NB4 (cell line): ENCODE data around the gene WFIKKN2.

ENCODE experiments used
- MYC ChIP-seq: IDR thresholded peaks from 2 replicates; pipeline ENCODE4 v1.6.1; 2011; ENCODE audit warnings: low read depth, low read length
- POLR2A ChIP-seq: IDR thresholded peaks from 2 replicates; pipeline ENCODE4 v1.6.1; 2011; ENCODE audit warnings: mild to moderate bottlenecking; ENCODE audit not compliant: insufficient read length; ENCODE audit errors: extremely low read depth
- TF ChIP-seq, protein P1 (sequence below): IDR thresholded peaks from one replicate; pipeline ENCODE4 v1.5.1; 2012; ENCODE audit warnings: low read depth, low read length
- TF ChIP-seq, protein P2 (sequence below): IDR thresholded peaks from 2 replicates; pipeline ENCODE4 v1.6.1; 2011; ENCODE audit warnings: low read depth, low read length

DNA sequence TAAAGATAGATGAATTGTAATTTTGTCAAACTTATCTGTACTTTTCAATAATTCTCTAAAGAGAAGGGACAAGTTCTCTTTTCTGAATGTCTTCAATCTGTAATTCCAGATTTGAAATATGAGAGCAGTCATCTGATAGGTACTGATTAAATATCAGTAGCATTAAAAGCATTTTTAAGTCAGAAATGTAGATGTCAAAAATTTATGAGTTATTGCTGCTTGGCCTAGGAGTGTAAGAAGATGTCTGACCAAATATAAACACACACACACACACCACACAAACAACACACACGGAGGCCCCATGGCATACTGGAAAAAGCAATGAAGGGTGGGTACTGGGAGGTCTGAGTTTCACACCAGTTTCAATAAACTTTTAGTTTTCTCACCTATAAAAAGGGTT, 33.2 kb downstream of the WFIKKN2 start:
- TF ChIP-seq, protein P1, sequence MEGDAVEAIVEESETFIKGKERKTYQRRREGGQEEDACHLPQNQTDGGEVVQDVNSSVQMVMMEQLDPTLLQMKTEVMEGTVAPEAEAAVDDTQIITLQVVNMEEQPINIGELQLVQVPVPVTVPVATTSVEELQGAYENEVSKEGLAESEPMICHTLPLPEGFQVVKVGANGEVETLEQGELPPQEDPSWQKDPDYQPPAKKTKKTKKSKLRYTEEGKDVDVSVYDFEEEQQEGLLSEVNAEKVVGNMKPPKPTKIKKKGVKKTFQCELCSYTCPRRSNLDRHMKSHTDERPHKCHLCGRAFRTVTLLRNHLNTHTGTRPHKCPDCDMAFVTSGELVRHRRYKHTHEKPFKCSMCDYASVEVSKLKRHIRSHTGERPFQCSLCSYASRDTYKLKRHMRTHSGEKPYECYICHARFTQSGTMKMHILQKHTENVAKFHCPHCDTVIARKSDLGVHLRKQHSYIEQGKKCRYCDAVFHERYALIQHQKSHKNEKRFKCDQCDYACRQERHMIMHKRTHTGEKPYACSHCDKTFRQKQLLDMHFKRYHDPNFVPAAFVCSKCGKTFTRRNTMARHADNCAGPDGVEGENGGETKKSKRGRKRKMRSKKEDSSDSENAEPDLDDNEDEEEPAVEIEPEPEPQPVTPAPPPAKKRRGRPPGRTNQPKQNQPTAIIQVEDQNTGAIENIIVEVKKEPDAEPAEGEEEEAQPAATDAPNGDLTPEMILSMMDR, result no peak
- no peak for TF ChIP-seq POLR2A
- TF ChIP-seq, protein P2, sequence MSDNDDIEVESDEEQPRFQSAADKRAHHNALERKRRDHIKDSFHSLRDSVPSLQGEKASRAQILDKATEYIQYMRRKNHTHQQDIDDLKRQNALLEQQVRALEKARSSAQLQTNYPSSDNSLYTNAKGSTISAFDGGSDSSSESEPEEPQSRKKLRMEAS, result no peak
- no peak for TF ChIP-seq MYC
